ENCODE results near the gene CFAP92. TPM values are rescaled to one million over a fixed set of nuclear protein-coding genes. Genes with fewer than 3 reads are reported as not detected.
"Not testable (repeated sequence)": the region's sequence is repeated elsewhere in the genome, so short reads cannot be mapped to it uniquely, and the experiment has no call there.

The CFAP92 gene
- total RNA-seq, 4 donors from 2014 or later: 1.5 to 2.4 (median 1.7) TPM; not detected in 1

DNA sequence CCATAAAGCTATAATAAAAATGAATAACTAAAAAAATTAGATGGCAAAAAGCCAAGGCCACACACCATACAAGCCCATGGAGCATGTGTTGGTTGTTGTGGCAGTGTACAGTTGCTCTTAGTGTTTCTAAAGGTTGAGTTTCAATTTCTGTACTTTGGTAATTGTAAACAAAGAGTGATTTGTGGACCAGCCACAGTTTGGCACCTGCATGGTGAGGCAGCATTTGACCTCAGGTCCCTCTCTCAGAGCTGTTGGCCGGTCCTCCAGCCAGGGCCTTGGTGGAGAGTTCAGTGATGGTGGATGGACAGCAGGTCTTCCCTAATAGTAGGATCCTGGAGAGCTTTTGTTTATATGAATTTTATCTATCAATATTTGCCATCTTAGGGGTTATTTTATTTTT lies 108.9 kb downstream of the CFAP92 start:
- Histone ChIP-seq H3K4me1 (peaks cover 0 to 31% (median 7%) of the 10 kb centered on the region in 4 donors), H3K27me3 (no peaks in the 10 kb centered on the region), H3K36me3 (peaks cover 0 to 42% (median 0%) of the 10 kb centered on the region in 3 donors), H3K27ac (no peak overlapping the region), H3K9me3 (no peaks in the 10 kb centered on the region), H3K4me3 (no peak overlapping the region)
- no peak for DNase-seq
- TF ChIP-seq, protein P1, sequence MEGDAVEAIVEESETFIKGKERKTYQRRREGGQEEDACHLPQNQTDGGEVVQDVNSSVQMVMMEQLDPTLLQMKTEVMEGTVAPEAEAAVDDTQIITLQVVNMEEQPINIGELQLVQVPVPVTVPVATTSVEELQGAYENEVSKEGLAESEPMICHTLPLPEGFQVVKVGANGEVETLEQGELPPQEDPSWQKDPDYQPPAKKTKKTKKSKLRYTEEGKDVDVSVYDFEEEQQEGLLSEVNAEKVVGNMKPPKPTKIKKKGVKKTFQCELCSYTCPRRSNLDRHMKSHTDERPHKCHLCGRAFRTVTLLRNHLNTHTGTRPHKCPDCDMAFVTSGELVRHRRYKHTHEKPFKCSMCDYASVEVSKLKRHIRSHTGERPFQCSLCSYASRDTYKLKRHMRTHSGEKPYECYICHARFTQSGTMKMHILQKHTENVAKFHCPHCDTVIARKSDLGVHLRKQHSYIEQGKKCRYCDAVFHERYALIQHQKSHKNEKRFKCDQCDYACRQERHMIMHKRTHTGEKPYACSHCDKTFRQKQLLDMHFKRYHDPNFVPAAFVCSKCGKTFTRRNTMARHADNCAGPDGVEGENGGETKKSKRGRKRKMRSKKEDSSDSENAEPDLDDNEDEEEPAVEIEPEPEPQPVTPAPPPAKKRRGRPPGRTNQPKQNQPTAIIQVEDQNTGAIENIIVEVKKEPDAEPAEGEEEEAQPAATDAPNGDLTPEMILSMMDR (IDR thresholded peaks at IDR 0.05): no peak
- TF ChIP-seq POLR2A (IDR thresholded peaks at IDR 0.05): no peak

DNA sequence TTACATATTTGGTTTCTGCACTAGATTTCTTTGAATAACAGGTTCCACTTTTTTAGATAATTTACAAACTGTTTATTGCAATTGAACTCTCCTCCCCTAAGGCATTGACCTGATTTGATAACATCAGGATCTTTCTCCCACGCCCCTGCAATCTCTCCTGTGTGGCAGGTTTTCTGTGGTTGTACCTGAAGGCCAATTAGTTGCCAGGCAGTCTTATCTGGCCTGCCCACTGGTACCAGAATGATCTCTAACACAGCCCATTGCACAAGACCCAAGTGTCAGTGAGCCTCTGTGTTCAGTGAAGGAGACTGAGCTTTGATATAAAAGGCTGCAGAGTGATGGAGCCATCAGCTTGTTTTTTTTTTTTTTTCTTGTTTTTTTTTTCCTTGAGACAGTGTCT lies 111.2 kb downstream of the CFAP92 start:
- Histone ChIP-seq H3K9me3 (no peaks in the 10 kb centered on the region), H3K4me3 (no peak overlapping the region), H3K27ac (no peak overlapping the region), H3K4me1 (peaks cover 7 to 42% (median 14%) of the 10 kb centered on the region in 4 donors), H3K27me3 (no peaks in the 10 kb centered on the region), H3K36me3 (peaks cover 0 to 33% (median 0%) of the 10 kb centered on the region in 3 donors)
- DNase-seq: no peak
- TF ChIP-seq, protein P1 (IDR thresholded peaks at IDR 0.05): no peak
- no peak for TF ChIP-seq POLR2A (IDR thresholded peaks at IDR 0.05)

DNA sequence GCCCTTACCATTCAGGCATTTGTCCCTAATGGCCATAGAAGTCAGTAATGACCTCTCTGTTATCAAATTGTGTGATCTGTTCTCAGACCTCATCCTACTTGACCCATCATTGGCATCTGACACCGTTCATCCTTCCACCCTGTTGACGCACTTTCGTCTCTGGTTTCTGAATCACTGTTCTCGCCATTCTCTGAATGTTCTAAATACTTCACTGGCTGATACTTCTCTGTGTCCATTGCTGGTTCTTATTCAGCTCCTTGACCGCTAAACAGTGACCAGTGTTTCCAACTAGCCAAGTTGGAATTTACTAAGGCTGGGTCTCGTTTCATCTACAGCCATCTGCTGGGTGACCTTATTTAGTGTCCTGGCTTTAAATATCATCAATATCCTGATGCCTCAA lies 112.3 kb downstream of the CFAP92 start:
- no peaks in the 10 kb centered on the region for H3K27me3 ChIP-seq
- peaks cover 0 to 22% (median 0%) of the 10 kb centered on the region in 3 donors for H3K36me3 ChIP-seq
- no peak overlapping the region for H3K4me3 ChIP-seq
- peaks cover 7 to 42% (median 14%) of the 10 kb centered on the region in 4 donors for H3K4me1 ChIP-seq
- no peaks in the 10 kb centered on the region for H3K9me3 ChIP-seq
- H3K27ac ChIP-seq: no peak overlapping the region
- no peak for TF ChIP-seq POLR2A (IDR thresholded peaks at IDR 0.05)
- TF ChIP-seq, protein P1 (IDR thresholded peaks at IDR 0.05): no peak
- DNase-seq: no peak

DNA sequence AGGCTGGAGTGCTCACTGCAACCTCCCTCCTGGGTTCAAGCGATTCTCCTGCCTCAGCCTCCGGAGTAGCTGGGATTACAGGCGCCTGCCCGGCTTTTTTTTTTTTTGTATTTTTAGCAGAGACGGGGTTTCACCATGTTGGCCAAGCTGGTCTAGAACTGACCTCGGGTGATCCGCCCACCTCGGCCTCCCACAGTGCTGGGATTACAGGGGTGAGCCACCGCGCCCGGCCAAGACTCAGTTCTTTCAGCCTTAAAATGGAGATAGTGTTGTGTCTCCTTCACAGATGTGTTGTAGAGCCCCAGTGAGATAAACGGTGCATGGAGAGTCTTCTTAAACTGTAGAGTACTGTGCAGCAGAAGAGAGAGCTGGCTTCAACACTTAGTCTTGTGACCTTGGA lies 113.4 kb downstream of the CFAP92 start:
- DNase-seq, H3K27ac ChIP-seq, H3K27me3 ChIP-seq, H3K9me3 ChIP-seq: not testable (repeated sequence)
- peaks cover 7 to 42% (median 14%) of the 10 kb centered on the region in 4 donors for H3K4me1 ChIP-seq
- peak overlapping the region in 2 of 4 donors; percentile 82 to 91 for H3K4me3 ChIP-seq
- H3K36me3 ChIP-seq: peaks cover 0 to 10% (median 0%) of the 10 kb centered on the region in 3 donors

DNA sequence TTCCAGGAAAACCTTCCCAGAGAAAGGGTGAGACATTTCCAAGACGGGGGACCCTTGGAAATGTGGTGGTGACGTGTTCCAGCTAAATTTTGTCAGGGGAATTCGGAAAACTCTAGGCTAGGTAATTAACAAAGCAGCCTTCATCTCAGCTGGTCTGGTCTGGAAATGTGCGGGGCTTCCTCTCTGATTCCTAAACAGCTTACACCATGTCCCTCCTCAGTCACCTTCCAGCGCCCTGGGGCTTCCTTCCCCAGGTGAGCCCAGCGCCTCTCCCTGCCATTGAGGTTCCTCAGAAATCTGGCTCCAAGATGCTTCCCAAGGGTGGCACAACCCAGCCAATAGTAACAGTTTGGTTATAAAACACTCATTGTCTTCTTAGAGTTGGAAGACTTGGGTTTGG lies 113.9 kb downstream of the CFAP92 start:
- DNase-seq: no peak
- Histone ChIP-seq H3K27ac (peak overlapping the region; percentile 84 to 94 (median 88)), H3K4me3 (peak overlapping the region; percentile 75 to 91 (median 80)), H3K36me3 (peaks cover 0 to 6% (median 0%) of the 10 kb centered on the region in 3 donors), H3K4me1 (peaks cover 7 to 42% (median 14%) of the 10 kb centered on the region in 4 donors), H3K9me3 (no peaks in the 10 kb centered on the region), H3K27me3 (no peaks in the 10 kb centered on the region)
- TF ChIP-seq POLR2A (IDR thresholded peaks at IDR 0.05): no peak

DNA sequence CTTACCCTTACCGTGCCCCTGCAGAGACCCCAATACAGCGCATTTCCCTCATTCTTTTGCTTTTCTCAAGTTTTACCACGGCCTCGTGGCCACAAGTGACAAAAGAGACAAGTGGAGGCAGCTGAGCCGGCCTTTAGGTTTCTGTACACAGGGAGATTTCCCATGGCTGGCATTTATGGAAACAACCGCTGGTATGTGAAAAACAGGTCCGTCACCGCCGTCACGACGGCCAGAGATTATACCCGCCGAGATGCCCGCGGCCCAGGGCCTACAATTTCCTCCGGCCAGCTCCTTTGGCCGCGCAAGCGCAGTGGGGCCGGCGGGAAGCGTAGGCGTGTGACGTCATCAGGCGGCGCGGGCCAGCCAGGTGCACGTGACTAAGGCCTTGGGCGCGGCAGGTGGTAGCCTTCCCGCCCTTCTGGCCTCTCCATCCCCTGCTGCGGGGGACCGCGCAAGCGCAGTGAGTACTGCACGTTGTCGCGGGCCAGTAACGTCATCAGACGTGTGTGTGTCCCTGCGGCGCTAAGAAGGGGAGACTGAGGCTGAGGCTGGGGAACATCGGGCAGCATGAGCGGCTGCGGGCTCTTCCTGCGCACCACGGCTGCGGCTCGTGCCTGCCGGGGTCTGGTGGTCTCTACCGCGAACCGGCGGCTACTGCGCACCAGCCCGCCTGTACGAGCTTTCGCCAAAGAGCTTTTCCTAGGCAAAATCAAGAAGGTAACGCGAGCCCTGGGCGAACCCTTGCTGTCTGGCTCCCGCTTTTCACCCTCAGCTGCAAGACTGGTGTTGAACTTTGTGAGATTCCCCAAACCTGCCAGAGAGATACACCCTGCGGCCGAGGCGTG lies 114.5 kb downstream of the CFAP92 start, which contains the start of gene ACAD9:
Gene ACAD9, plus strand, starts transcription at position 496 of the 845 bp plus-strand sequence. Its CDS starts 72 bp downstream, at position 568.
- Histone ChIP-seq H3K4me1 (peaks cover 7 to 42% (median 14%) of the 10 kb centered on the region in 4 donors), H3K36me3 (no peaks in the 10 kb centered on the region), H3K9me3 (no peaks in the 10 kb centered on the region), H3K27me3 (no peaks in the 10 kb centered on the region), H3K27ac (peak within 1 kb of the TSS; percentile 84 to 94 (median 88)), H3K4me3 (peak within 1 kb of the TSS; percentile 75 to 91 (median 80))
- peak; percentile 96 to 99 (median 99) for DNase-seq
- TF ChIP-seq, protein P1 (IDR thresholded peaks at IDR 0.05): no peak
- TF ChIP-seq POLR2A (IDR thresholded peaks at IDR 0.05): peak; percentile 89 to 90

All from Peyer's patch (tissue), 4 donors.